A549 (cell line): ENCODE results near the gene ASF1A. TPM values are rescaled to one million over a fixed set of nuclear protein-coding genes. Genes with fewer than 3 reads are reported as not detected.

Experiments
- ATAC-seq, 2 experiments: fragments of 200-7000 bp in 1 of 2; fragments of >200 bp in 1 of 2; cut with Nextera tagmentation in 1 of 2; cut with Tn5 transposase in 1 of 2; 3 replicates each; pipeline versions ENCODE4 v1.8.0 to v1.9.1; 2018 to 2020; ENCODE audit warnings: mild to moderate bottlenecking in 1 of 2, moderate library complexity in 1 of 2
- CTCF ChIA-PET: fragments of 300-600 bp; sonication (Branson Sonifier 250); formaldehyde crosslinking; extraction: SDS; loops from one replicate; lab custom pipeline; 2021; ENCODE audit warnings: antibody characterized with exemption, inconsistent platforms; lab: Yijun Ruan, JAX
- POLR2A ChIA-PET: fragments of 350-600 bp; formaldehyde crosslinking; extraction: SDS; loops from one replicate; lab custom pipeline; 2021; ENCODE audit warnings: antibody characterized with exemption, inconsistent platforms; lab: Yijun Ruan, JAX
- DNase-seq, 2 experiments: peaks; one replicate each; pipeline versions ENCODE4 v3.0.0 to v3.0.0-alpha.2; 2011 to 2016; ENCODE audit warnings: low read depth in 1 of 2, low spot score in 1 of 2
- FAIRE-seq: peaks from 2 replicates; lab custom pipeline; 2011; peaks lifted over from hg19 to GRCh38; lab: Jason Lieb, UNC
- H3K27ac ChIP-seq, 2 experiments: fragments of >200 bp; sonication (Bioruptor Twin); formaldehyde crosslinking; 3 replicates each; pipeline ENCODE4 v1.5.1; 2016 to 2017
- H3K4me1 ChIP-seq: fragments of >200 bp; sonication (Bioruptor Twin); formaldehyde crosslinking; 3 replicates; pipeline ENCODE4 v1.6.1; 2016
- H3K4me2 ChIP-seq: fragments of >200 bp; sonication (Bioruptor Twin); formaldehyde crosslinking; 3 replicates; pipeline ENCODE4 v1.6.1; 2016
- H3K4me3 ChIP-seq: fragments of >200 bp; sonication (Bioruptor Twin); formaldehyde crosslinking; 3 replicates; pipeline ENCODE4 v1.5.1; 2016
- H3K9me3 ChIP-seq: fragments of >200 bp; sonication (Bioruptor Twin); formaldehyde crosslinking; 3 replicates; pipeline ENCODE4 v1.6.1; 2016
- BHLHE40 ChIP-seq: IDR thresholded peaks from 2 replicates; pipeline ENCODE4 v1.6.1; 2012; ENCODE audit warnings: low read depth, low read length, inconsistent platforms
- CBX2 ChIP-seq: fragments of 200-600 bp; sonication (generic); IDR thresholded peaks from 2 replicates; pipeline ENCODE4 v1.6.1; 2016; ENCODE audit warnings: low read depth, mild to moderate bottlenecking, borderline replicate concordance
- CBX8 ChIP-seq: fragments of 200-600 bp; sonication (generic); IDR thresholded peaks from 2 replicates; pipeline ENCODE4 v1.6.1; 2016
- EP300 ChIP-seq, 2 experiments: fragments of >200 bp; sonication (Bioruptor Twin); formaldehyde crosslinking; IDR thresholded peaks; 2 replicates in 1 of 2; 3 replicates in 1 of 2; pipeline ENCODE4 v1.6.1; 2016 to 2017
- GATA3 ChIP-seq: IDR thresholded peaks from 2 replicates; pipeline ENCODE4 v1.6.1; 2012; ENCODE audit warnings: borderline replicate concordance
- HDAC2 ChIP-seq: fragments of 200-600 bp; sonication (generic); IDR thresholded peaks from 2 replicates; pipeline ENCODE4 v1.6.1; 2016
- HOXA7 ChIP-seq: fragments of 250-450 bp; sonication (Bioruptor Pico); IDR thresholded peaks from 2 replicates; pipeline ENCODE4 v1.5.0; 2020; ENCODE audit warnings: mild to moderate bottlenecking, moderate library complexity
- HOXB13 ChIP-seq: fragments of 250-450 bp; sonication (Bioruptor Pico); IDR thresholded peaks from 2 replicates; pipeline ENCODE4 v1.5.0; 2020; ENCODE audit warnings: low read depth, mild to moderate bottlenecking, moderate library complexity
- HOXB5 ChIP-seq: fragments of 250-450 bp; sonication (Bioruptor Pico); IDR thresholded peaks from 2 replicates; pipeline ENCODE4 v1.5.0; 2020; ENCODE audit warnings: mild to moderate bottlenecking, moderate library complexity
- JUNB ChIP-seq: fragments of >200 bp; sonication (Bioruptor Twin); formaldehyde crosslinking; IDR thresholded peaks from 2 replicates; pipeline ENCODE4 v1.6.1; 2016
- NFE2L2 ChIP-seq: fragments of 150-350 bp; conservative IDR thresholded peaks from 2 replicates; pipeline ENCODE4 v1.6.1; 2014; ENCODE audit warnings: low read length
- PBX3 ChIP-seq: IDR thresholded peaks from 2 replicates; pipeline ENCODE4 v1.6.1; 2012
- PHF8 ChIP-seq: fragments of 200-600 bp; sonication (generic); IDR thresholded peaks from 2 replicates; pipeline ENCODE4 v1.6.1; 2016; ENCODE audit warnings: low read depth, mild to moderate bottlenecking, antibody characterized with exemption, moderate library complexity, borderline replicate concordance
- POLR2A ChIP-seq: IDR thresholded peaks from 2 replicates; pipeline ENCODE4 v1.6.1; 2012; ENCODE audit warnings: mild to moderate bottlenecking, low read length
- RAD21 ChIP-seq, 2 experiments: fragments of >200 bp in 1 of 2; sonication (Bioruptor Twin) in 1 of 2; formaldehyde crosslinking in 1 of 2; IDR thresholded peaks in 1 of 2; conservative IDR thresholded peaks in 1 of 2; 2 replicates in 1 of 2; 3 replicates in 1 of 2; pipeline ENCODE4 v1.6.1; 2012 to 2018; ENCODE audit warnings: inconsistent platforms in 1 of 2
- RARB ChIP-seq: fragments of 250-450 bp; sonication (Bioruptor Pico); IDR thresholded peaks from 2 replicates; pipeline ENCODE4 v1.8.0; 2021; ENCODE audit warnings: mild to moderate bottlenecking, moderate library complexity
- RCOR1 ChIP-seq: fragments of 150-350 bp; IDR thresholded peaks from 2 replicates; pipeline ENCODE4 v1.6.1; 2014; ENCODE audit warnings: antibody characterized with exemption, low read length, low read depth
- RFX5 ChIP-seq: fragments of 450-650 bp; IDR thresholded peaks from 2 replicates; pipeline ENCODE4 v1.7.1; 2014; ENCODE audit warnings: antibody characterized with exemption, mild to moderate bottlenecking, moderate library complexity
- SMC3 ChIP-seq: fragments of >200 bp; sonication (Bioruptor Twin); formaldehyde crosslinking; IDR thresholded peaks from 3 replicates; pipeline ENCODE4 v1.6.1; 2018; ENCODE audit warnings: inconsistent platforms
- SREBF2 ChIP-seq: fragments of 450-650 bp; IDR thresholded peaks from 2 replicates; pipeline ENCODE4 v1.6.1; 2014; ENCODE audit warnings: mild to moderate bottlenecking, moderate library complexity
- TFCP2L1 ChIP-seq: fragments of 250-450 bp; sonication (Bioruptor Pico); IDR thresholded peaks from 2 replicates; pipeline ENCODE4 v1.5.0; 2021; ENCODE audit warnings: mild to moderate bottlenecking
- USF2 ChIP-seq: fragments of 450-650 bp; IDR thresholded peaks from 2 replicates; pipeline ENCODE4 v1.6.1; 2014; ENCODE audit warnings: antibody characterized with exemption
- ZC3H11A ChIP-seq: fragments of 450-650 bp; IDR thresholded peaks from 2 replicates; pipeline ENCODE4 v1.6.1; 2014; ENCODE audit warnings: antibody characterized with exemption, mild to moderate bottlenecking
- ZFP36 ChIP-seq: fragments of 450-650 bp; IDR thresholded peaks from 2 replicates; pipeline ENCODE4 v1.6.1; 2014; ENCODE audit warnings: borderline replicate concordance; ENCODE audit not compliant: partially characterized antibody
- WGBS: methylation state at CpG from one replicate; pipeline ENCODE4 v1.1.6; 2017; ENCODE audit errors: missing lambda C conversion rate; 5-methylcytosine and 5-hydroxymethylcytosine counted together
- polyA plus RNA-seq, 4 experiments: library from polyadenylated mRNA; depleted of rRNA in 3 of 4; stranded (reverse); fragments of >200 nt; fragmentation: RNase III in 1 of 4; extraction: RNeasy Plus Mini Kit Qiagen cat#74134 plus additional on column Dnase treatment in 1 of 4; gene quantifications; 2 replicates in 3 of 4; 3 replicates in 1 of 4; pipeline ENCODE4 v1.2.3, GENCODE V29; 2011 to 2017
- TF ChIP-seq, protein P1 (sequence below): fragments of 250-450 bp; sonication (Bioruptor Pico); IDR thresholded peaks from 2 replicates; pipeline ENCODE4 v1.5.0; 2020; ENCODE audit warnings: low read depth, mild to moderate bottlenecking, moderate library complexity
- TF ChIP-seq, protein P2 (sequence below): fragments of >200 bp; sonication (Bioruptor Twin); formaldehyde crosslinking; IDR thresholded peaks from 2 replicates; pipeline ENCODE4 v1.6.1; 2016

Gene ASF1A
- polyA plus RNA-seq, 2 of the 4 experiments (the other 2 are of a cell fraction): 12.2 to 24.6 TPM

DNA sequence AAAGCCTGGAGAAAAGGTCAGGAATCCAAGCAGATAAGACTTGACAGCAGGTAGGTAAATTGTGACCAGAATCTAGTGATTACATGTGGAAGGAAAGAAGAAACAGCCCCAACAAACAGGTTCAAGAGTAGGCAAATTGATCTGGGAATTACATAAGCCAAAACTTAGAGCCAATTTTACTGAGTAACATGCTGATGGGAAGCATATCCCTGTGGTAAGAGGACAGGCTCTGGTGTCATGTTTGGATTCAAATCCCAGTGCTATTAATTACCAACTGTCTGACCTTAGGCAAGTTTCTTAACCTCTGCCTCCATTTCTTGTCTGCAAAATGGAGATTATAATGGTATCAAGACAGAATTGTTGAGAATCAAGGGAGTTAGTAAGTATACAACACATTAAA is 20.6 kb downstream of the ASF1A start:
- ChIA-PET CTCF (no interaction called here), POLR2A (no interaction called here)
- H3K4me1 ChIP-seq: no peaks in the 10 kb centered on the region
- H3K4me3 ChIP-seq: no peak overlapping the region
- DNase-seq (no peak), FAIRE-seq (no peak), ATAC-seq (no peak)
- no peaks in the 10 kb centered on the region for H3K9me3 ChIP-seq
- TF ChIP-seq RARB (no peak), ZFP36 (no peak)
- H3K27ac ChIP-seq: no peak overlapping the region
- H3K4me2 ChIP-seq: no peak overlapping the region

DNA sequence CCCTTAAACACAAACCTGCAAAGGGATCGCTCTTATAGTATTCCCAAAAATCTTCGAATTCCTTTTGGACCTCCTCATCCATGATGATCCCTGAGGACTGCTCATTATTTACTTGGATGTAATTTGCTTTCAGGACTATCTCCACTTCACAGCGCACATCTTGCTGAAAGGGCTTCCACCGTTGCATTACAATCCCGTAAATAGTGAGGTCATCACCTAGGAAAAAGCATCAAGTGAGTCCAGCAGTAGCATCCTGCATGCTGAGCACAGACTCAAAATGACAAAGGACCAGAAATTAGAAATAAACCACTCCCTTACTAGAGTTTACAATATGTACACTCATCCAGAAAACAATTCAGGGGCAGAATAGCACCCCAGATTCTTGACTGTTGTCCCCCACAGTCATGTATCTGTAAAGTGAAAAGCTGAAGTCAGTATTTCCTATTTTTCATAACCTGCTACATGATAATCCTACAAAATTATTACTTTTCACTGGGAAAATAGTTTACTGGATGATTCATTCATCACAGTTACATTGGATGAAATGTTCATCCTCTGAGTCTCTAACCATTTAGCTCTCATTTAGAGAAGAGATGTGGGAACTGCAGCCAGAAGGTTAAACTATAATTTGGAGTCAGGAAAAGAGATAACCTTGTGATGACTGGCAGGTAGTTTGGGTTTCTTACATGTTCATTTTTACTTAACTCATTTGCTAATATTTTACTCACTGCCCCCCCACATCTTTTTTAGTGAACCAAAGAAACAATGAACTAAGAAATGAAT is 23.8 kb downstream of the ASF1A start:
- H3K4me2 ChIP-seq: no peak overlapping the region
- H3K4me1 ChIP-seq: no peaks in the 10 kb centered on the region
- H3K9me3 ChIP-seq: no peaks in the 10 kb centered on the region
- 93% methylated on average over 5 of the region's 5 CpGs for WGBS
- H3K4me3 ChIP-seq: no peak overlapping the region
- POLR2A ChIA-PET: no interaction called here
- FAIRE-seq (no peak), DNase-seq (no peak), ATAC-seq (no peak)
- no peak overlapping the region for H3K27ac ChIP-seq
- CTCF ChIA-PET: interaction anchor here (0.6 kb wide), 1 partner anchor 432 kb away, joined by 3 read pairs; no protein-coding TSS in a partner anchor
- no peak for TF ChIP-seq HDAC2
- TF ChIP-seq POLR2A: no peak
- TF ChIP-seq BHLHE40: no peak
- TF ChIP-seq RAD21 (conservative IDR thresholded peaks at IDR 0.05 in 1 of 2, IDR thresholded peaks at IDR 0.05 in 1 of 2): no peak
- TF ChIP-seq ZFP36: no peak
- TF ChIP-seq SREBF2: no peak
- TF ChIP-seq RCOR1: no peak
- no peak for TF ChIP-seq CBX8
- no peak for TF ChIP-seq HOXB13
- no peak for TF ChIP-seq HOXB5 (CRISPR knock-in tag)
- TF ChIP-seq USF2: no peak
- TF ChIP-seq HOXA7 (CRISPR knock-in tag): no peak
- no peak for TF ChIP-seq TFCP2L1 (CRISPR knock-in tag)
- TF ChIP-seq, protein P1, sequence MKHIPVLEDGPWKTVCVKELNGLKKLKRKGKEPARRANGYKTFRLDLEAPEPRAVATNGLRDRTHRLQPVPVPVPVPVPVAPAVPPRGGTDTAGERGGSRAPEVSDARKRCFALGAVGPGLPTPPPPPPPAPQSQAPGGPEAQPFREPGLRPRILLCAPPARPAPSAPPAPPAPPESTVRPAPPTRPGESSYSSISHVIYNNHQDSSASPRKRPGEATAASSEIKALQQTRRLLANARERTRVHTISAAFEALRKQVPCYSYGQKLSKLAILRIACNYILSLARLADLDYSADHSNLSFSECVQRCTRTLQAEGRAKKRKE (CRISPR knock-in tag): no peak
- no peak for TF ChIP-seq RARB
- no peak for TF ChIP-seq GATA3
- no peak for TF ChIP-seq NFE2L2
- TF ChIP-seq EP300 (IDR thresholded peaks at IDR 0.05): no peak
- TF ChIP-seq CBX2: no peak

DNA sequence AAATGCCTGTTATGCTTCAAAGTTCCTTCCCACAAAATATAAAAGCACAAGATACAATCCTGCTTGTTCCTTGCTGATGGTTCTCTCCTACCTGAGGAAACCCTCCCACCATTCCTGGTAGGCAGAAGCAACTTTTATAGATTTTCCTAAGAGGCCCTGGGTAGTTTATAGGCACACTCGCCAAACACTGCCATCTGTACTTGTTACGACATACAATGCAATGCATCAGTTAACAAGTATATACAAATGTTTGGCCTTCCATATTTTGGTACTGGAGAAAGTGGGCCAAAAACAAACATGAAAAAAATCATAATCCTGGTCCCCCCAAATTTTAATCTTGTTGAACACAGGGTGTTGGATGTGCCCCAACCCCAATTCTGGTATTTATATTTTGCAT is 24.4 kb downstream of the ASF1A start:
- ChIA-PET POLR2A (no interaction called here), CTCF (interaction anchor here (0.6 kb wide), 1 partner anchor 432 kb away, joined by 3 read pairs; no protein-coding TSS in a partner anchor)
- TF ChIP-seq SMC3 (no peak), CBX8 (no peak), JUNB (no peak), EP300 (IDR thresholded peaks at IDR 0.05) (no peak), TFCP2L1 (CRISPR knock-in tag) (no peak), RFX5 (no peak), HOXB5 (CRISPR knock-in tag) (no peak), PBX3 (no peak), ZFP36 (no peak), ZC3H11A (no peak), PHF8 (no peak), HOXB13 (no peak)
- TF ChIP-seq, protein P2, sequence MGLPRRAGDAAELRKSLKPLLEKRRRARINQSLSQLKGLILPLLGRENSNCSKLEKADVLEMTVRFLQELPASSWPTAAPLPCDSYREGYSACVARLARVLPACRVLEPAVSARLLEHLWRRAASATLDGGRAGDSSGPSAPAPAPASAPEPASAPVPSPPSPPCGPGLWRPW: no peak
- TF ChIP-seq, protein P1 (CRISPR knock-in tag): no peak
- 100% methylated on average over 2 of the region's 2 CpGs for WGBS
- FAIRE-seq: no peak
- Histone ChIP-seq H3K4me3 (no peak overlapping the region), H3K4me2 (no peak overlapping the region), H3K4me1 (no peaks in the 10 kb centered on the region), H3K9me3 (no peaks in the 10 kb centered on the region), H3K27ac (no peak overlapping the region)
- no peak for DNase-seq
- no peak for ATAC-seq
